ENCODE measurements around the gene RAE1.
"Not testable (repeated sequence)": the region's sequence is repeated elsewhere in the genome, so short reads cannot be mapped to it uniquely, and the experiment has no call there.

The RAE1 gene

DNA sequence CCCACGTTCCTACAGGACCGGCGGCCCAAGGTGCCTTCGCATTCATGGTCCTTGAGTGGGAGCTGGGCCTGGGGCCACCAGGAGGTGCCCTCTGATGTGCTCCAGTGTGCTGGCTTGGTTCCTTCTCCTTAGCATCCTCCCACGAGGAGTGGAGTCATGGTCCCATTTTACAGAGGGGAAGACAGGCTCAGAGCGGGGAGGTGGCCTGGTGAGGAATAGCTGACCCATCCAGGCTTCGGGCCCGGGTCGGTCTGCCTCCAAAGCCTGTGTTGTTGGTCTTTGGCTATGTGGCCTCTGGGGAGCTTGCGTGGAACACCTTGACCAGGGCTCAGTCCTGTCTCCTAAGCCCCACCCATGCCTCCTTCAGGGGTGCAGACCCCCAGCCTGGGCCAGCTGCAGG, 62.9 kb downstream of the RAE1 start:
- no peak for DNase-seq (ENCODE audit: low read depth, low spot score)

GRCh38 chr20:57414867-57415592, 64.0 kb downstream of the RAE1 start:
- DNase-seq (ENCODE audit: low read depth, low spot score), result no peak

GRCh38 chr20:57415771-57416170, 64.7 kb downstream of the RAE1 start:
- no peak for DNase-seq (ENCODE audit: low read depth, low spot score)

GRCh38 chr20:57416296-57417022, 65.4 kb downstream of the RAE1 start:
- no peak for DNase-seq (ENCODE audit: low read depth, low spot score)

GRCh38 chr20:57417051-57417689, 66.1 kb downstream of the RAE1 start:
- DNase-seq (ENCODE audit: low read depth, low spot score), result no peak

- no peak for DNase-seq (ENCODE audit: low read depth, low spot score)
These were observed 67.0 kb downstream of the RAE1 start for GRCh38 chr20:57417830-57418780.

DNA sequence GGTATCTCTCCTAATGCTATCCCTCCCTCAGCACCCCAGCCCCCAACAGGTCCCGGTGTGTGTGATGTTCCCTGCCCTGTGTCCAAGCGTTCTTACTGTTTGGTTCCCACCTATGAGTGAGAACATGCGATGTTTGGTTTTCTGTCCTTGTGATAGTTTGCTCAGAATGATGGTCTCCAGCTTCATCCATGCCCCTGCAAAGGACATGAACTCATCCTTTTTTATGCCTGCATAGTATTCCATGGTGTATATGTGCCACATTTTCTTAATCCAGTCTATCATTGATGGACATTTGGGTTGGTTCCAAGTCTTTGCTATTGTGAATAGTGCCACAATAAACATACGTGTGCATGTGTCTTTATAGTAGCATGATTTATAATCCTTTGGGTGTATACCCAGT, 68.4 kb downstream of the RAE1 start:
- DNase-seq (ENCODE audit: low read depth, low spot score), result not testable (repeated sequence)

DNA sequence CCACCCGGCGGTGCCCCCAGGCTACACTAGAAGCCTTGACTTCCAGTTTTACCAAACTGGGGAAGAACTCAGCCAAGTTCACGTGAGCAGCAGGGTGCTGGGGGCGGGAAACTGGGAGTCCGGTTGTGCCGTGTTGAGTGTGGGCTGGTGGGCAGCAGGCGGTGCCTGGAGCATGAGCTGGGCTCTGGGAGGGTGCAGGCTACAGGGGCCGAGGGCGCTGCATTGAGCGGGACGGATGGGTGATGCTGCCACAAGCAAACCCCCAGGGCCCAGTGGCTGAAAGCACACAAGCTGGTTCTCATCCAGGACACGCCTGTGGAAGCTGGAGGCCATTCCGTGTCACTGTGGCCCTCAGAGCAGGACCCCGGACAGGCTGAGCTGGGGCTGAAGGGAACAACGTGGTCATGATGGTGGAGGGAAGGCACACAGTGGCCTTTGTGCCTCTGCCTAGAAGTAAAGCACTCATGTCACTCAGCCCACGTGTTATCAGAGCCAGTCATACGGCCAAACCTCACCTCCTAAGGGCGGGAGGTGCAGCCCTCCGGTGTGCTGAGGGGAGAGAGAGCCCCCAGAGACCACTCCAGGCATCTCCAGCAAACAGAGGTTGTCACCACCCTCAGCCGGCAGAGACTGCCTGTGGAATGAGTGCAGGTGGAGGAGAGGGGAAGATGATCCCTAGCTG, 69.7 kb downstream of the RAE1 start:
- DNase-seq (ENCODE audit: low read depth, low spot score), result no peak

DNA sequence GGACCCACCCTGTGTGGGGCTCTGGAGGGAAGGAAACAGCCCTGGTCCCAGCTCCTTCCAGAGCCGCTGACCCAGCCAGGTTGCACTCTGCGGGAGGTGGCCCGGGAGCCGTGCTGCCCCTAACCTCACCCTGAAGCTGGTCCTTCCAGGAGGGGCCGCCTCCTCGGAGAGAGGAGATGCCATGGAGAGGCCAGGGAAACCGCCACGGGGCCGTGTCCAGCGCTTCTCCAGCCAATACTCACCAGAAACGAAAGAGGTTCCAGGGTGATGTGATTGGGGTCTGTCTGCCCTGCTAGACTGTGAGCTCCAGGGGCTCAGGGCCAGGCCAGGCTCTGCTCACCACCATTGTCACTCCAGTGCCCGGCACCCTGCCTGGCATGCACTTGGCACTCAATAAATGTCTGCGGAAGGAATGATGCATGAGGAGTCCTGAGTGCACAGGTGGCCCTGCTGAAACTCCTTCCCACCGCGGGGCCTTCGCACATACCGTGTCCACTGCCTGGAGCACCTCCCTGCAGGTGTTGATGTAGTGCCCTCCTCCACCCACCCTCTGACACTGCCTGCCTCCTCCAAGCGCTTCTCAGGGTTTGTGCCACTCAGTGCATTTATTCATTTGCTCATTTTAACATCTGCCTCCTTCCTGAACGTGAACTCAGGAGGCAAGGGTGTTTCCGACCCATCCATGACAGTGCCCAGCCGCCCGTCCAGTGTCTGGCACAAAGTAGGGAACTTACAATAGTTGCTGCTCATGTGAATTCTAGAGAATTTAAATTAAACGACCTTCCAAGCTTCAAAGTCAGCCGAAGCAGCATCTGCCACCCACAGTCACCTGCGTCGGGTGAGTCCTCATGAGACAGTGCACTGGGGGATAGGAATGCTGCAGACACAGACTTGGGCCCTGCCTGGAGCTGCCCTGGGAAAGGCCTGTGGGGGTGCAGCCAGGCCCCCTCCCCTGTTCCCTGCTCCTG, 70.5 kb downstream of the RAE1 start:
- DNase-seq (ENCODE audit: low read depth, low spot score), result no peak

DNA sequence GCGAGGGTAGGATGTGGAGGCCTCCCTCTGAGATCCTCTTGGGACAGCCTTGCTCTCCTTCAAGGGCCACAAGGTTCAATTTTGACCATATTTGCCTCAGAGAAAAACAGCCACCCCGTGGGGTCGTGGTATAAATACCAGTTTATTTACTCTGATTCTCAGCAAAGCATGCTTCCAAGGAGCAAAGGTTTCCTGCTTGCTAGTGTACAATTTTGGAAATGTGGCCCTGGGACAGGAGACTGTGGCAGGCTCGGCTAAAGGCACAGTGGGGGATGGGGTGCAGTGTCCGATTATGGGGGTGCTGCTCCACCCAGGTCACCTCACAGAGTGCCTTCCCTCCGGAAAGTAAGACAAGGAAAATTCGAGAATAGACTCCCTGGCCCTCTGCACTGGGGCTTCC, 71.2 kb downstream of the RAE1 start:
- DNase-seq (ENCODE audit: low read depth, low spot score), result no peak

DNA sequence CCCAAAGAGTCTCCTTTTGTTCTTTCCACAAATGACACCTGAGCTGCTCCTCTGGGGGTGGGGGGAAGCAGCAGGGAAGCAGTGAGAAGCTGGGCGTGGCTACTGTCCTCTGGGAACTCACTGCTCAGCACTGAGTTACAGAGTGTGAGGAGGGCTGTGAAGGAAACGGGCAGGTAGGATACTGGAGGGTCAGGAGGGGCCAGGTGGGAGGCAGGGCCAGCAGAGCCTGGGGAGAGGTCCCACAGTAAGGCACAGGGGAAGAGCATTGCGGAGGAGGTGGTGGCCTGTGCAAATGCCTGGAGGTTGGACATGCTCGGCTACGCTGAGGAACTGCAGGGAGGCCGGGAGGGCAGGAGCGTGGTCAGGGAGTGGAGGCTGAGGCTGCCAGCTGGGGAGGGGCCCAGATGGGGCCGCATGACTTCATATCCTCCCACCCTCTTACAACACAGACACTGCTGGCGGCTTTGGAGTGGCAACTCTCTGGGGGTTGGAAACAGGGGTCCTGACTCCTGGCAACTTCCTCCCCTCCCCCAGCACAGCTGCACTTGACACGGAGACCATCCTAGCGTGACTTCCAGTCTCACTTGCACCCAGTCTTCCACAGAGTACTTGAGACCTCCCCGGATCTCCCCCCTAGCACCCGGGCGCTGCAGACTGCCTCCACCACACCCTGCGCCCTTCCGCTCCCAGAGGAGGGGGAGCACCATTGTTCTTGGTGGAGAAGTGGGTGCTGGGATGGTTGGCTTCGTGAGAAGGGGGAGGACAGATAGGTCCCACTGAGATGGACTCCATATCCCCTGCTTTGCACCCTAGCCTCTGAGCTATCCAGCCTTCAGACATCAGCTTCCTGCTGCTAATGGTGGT, 74.3 kb downstream of the RAE1 start:
- DNase-seq (ENCODE audit: low read depth, low spot score), result no peak

- no peak for DNase-seq (ENCODE audit: low read depth, low spot score)
These were observed 75.2 kb downstream of the RAE1 start for GRCh38 chr20:57426271-57426689.

DNA sequence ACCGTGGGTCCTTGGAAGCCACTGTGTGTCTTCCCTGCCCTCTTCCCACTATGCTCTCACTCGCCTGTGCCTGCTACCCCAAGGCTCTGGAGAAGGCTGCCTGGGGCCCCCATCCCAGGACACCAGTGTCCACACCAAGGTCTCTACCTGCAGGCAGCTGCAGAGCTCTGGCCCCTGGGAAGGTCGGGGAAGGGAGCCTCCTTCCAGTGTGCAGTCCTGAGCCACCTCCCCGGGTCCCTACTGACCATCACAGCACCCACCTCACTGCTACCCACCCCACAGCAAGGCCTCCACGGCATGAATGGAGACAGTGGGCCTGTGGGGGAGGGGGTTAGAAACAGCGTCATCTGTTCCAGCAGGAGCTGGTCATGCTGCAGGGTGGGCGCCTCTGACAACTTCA, 75.8 kb downstream of the RAE1 start:
- no peak for DNase-seq (ENCODE audit: low read depth, low spot score)

DNA sequence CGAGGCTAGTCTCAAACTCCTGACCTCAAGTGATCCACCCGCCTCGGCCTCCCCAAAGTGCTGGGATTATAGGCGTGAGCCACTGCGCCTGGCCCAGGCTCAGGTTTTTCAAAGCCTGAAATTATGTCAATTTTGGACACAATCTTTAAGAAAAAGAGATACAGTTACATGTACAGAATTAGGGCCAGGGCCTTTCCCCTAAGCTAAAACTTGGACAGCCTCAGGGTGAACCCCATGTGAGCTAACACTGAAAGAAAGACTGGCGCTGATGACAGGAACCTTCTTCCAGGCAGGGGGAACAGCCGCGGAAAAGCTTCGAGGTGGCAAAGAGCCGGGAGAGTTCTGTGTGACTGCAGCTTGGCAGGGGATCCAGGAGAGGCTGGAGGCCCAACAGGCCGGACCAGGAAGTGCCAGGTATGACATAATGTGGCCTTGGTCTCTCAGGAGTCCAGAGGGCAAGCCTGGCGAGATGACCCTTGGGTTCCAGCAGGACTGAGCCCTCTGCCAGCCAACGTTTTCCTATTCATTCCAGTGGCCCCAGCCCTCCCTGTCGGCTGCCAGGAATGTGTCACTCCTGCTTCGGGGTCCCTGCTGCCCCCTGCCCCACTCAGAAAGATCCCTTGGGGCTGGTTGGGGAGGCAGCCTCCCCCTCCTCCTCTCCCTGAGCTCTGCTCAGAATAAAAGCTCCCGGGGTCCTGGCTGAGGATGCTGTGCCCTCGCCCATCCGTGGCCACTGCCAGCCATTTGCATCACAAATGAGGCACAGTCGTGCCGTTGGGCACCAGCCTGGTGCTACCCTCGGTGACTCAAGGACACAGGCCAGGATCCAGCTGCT, 77.5 kb downstream of the RAE1 start:
- no peak for DNase-seq (ENCODE audit: low read depth, low spot score)
